ENCODE data around the gene ADGRV1. TPM values are rescaled to one million over a fixed set of nuclear protein-coding genes. Genes with fewer than 3 reads are reported as not detected.
A peak's percentile ranks its signal among the peaks of the same experiment; 100 is the strongest.

Gene ADGRV1
- total RNA-seq, 1 experiment from 2014 or later: not detected

DNA sequence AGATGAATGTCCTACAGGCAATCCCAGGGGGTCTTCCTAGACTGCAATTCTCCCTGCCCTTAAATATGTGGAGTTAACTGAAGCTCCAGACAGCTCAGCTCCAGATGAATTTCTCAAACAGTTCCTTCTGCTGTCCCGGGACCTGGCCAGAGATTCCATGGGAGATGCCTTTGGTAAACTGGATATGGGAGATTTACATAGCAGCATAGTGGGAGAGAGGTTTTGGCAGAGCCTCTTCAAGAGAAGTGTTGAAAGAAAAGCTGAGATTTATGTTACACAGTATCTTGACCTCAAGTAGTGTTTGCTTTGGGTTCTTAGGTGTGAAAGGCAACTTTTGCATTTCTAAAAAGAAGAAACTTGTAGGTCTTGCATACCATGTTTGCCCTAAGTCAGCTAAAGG lies 459.6 kb downstream of the ADGRV1 start:
- no peaks in the 10 kb centered on the region for H3K36me3 Mint-ChIP-seq (ENCODE audit: insufficient read depth, unreplicated experiment)
- peak; percentile 9 for DNase-seq (ENCODE audit: unreplicated experiment)
- H3K4me3 Mint-ChIP-seq (ENCODE audit: unreplicated experiment): peak overlapping the region; percentile 10
- peaks cover 29% of the 10 kb centered on the region for H3K4me1 Mint-ChIP-seq (ENCODE audit: insufficient read depth, unreplicated experiment)
- peak overlapping the region; percentile 55 for H3K27ac Mint-ChIP-seq (ENCODE audit: low read depth, unreplicated experiment)
- POLR2A ChIA-PET: interaction anchor here (0.6 to 4.9 kb wide), 22 partner anchors 9 to 369 kb away, joined by 3 to 34 read pairs (median 4); partner anchors contain the start of gene ARRDC3
- TF ChIP-seq, protein P1, sequence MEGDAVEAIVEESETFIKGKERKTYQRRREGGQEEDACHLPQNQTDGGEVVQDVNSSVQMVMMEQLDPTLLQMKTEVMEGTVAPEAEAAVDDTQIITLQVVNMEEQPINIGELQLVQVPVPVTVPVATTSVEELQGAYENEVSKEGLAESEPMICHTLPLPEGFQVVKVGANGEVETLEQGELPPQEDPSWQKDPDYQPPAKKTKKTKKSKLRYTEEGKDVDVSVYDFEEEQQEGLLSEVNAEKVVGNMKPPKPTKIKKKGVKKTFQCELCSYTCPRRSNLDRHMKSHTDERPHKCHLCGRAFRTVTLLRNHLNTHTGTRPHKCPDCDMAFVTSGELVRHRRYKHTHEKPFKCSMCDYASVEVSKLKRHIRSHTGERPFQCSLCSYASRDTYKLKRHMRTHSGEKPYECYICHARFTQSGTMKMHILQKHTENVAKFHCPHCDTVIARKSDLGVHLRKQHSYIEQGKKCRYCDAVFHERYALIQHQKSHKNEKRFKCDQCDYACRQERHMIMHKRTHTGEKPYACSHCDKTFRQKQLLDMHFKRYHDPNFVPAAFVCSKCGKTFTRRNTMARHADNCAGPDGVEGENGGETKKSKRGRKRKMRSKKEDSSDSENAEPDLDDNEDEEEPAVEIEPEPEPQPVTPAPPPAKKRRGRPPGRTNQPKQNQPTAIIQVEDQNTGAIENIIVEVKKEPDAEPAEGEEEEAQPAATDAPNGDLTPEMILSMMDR (IDR thresholded peaks at IDR 0.05; ENCODE audit: unreplicated experiment): no peak
- no TSS peak for BruUV-seq (replicated peaks)
- intact Hi-C loops (cut with micrococcal nuclease): no loop called here
- H3K9me3 Mint-ChIP-seq (ENCODE audit: unreplicated experiment): peaks cover 16% of the 10 kb centered on the region
- CTCF ChIA-PET: interaction anchor here (0.7 to 1.7 kb wide), 3 partner anchors 59 to 208 kb away, joined by 4 to 9 read pairs (median 4); no protein-coding TSS in a partner anchor
- H3K27me3 Mint-ChIP-seq (ENCODE audit: insufficient read depth, unreplicated experiment): no peaks in the 10 kb centered on the region

DNA sequence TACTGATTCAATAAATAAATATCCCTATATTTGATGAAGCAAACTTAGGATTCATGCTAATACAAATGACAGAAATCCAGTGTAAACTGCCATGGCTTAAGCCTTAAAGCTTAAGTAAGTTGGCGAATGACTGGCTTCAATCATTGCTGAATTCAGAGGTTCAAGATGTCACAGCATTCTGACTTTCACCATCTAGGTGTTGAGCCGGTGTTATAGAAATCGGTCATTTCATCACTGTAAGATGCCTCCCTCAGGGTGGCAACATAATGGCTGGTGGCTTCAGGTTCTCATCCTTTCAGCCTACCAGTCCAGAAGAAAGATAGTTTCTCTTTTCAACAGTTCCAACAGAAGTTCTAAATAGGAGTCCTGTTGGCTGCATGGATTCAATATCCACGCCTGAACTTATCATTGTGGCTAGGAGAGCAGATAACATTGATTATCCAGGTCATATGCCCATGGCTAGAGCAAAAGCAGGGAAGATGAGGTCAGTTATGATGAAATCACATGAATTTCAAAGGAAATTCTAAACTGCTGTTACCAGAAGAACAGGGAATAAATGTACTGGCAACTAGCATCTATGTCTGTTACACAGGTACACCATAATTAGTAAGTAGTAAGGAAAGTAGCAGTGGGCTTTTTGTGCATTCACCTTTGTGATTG lies 460.2 kb downstream of the ADGRV1 start:
- peaks cover 15% of the 10 kb centered on the region for H3K9me3 Mint-ChIP-seq (ENCODE audit: unreplicated experiment)
- TF ChIP-seq, protein P1 (IDR thresholded peaks at IDR 0.05; ENCODE audit: unreplicated experiment): no peak
- peak overlapping the region; percentile 55 for H3K27ac Mint-ChIP-seq (ENCODE audit: low read depth, unreplicated experiment)
- no peak for DNase-seq (ENCODE audit: unreplicated experiment)
- H3K4me1 Mint-ChIP-seq (ENCODE audit: insufficient read depth, unreplicated experiment): peaks cover 31% of the 10 kb centered on the region
- intact Hi-C loops (cut with micrococcal nuclease): no loop called here
- POLR2A ChIA-PET: interaction anchor here (0.6 to 4.9 kb wide), 18 partner anchors 9 to 368 kb away, joined by 3 to 34 read pairs (median 4); partner anchors contain the start of gene ARRDC3
- H3K27me3 Mint-ChIP-seq (ENCODE audit: insufficient read depth, unreplicated experiment): no peaks in the 10 kb centered on the region
- H3K36me3 Mint-ChIP-seq (ENCODE audit: insufficient read depth, unreplicated experiment): no peaks in the 10 kb centered on the region
- no peak overlapping the region for H3K4me3 Mint-ChIP-seq (ENCODE audit: unreplicated experiment)
- CTCF ChIA-PET: interaction anchor here (0.7 to 1.7 kb wide), 2 partner anchors 58 to 153 kb away, joined by 4 to 9 read pairs; no protein-coding TSS in a partner anchor
- BruUV-seq (replicated peaks): no TSS peak

DNA sequence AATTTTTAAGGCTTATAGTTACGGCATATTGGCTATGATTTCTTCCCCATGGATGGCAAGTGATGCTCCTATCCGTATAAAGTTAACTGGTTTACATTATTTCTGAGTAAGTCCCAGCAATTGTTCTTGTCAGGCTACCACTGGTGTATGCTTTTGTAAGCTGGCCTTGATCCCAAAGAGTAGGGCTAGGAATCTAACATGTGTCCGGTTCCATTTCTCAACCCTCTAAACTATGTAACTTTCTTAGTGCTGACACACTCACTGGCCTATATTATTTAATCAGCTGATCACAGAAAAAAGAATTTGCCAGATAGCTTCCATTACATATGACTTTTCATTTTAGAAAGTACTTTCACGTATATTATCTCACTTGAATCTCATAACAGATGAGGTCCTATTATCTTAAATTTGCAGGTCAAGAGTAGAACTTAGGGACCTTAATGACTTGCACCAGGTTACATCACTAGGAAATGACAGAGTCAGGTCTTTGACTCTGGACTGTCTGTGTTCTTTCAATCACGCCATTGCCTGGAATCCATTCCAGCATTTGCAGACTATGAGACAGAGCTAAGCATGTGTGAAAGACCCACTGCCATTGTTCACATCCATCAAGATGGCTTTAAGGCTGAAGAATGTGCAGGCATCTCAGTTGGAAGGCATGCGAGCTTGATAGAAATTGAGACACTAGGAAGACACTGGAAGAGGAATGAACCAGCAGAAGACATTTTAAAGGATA lies 461.6 kb downstream of the ADGRV1 start:
- ChIA-PET POLR2A (interaction anchor here (0.9 to 4.9 kb wide), 7 partner anchors 8 to 173 kb away, joined by 3 to 29 read pairs (median 3); no protein-coding TSS in a partner anchor), CTCF (interaction anchor here (0.6 to 1.2 kb wide), 4 partner anchors 8 to 60 kb away, joined by 3 to 4 read pairs (median 3); no protein-coding TSS in a partner anchor)
- intact Hi-C loops (cut with micrococcal nuclease): no loop called here
- H3K4me1 Mint-ChIP-seq (ENCODE audit: insufficient read depth, unreplicated experiment): peaks cover 31% of the 10 kb centered on the region
- no peak for DNase-seq (ENCODE audit: unreplicated experiment)
- H3K36me3 Mint-ChIP-seq (ENCODE audit: insufficient read depth, unreplicated experiment): no peaks in the 10 kb centered on the region
- TF ChIP-seq, protein P1 (IDR thresholded peaks at IDR 0.05; ENCODE audit: unreplicated experiment): no peak
- no peaks in the 10 kb centered on the region for H3K27me3 Mint-ChIP-seq (ENCODE audit: insufficient read depth, unreplicated experiment)
- no TSS peak for BruUV-seq (replicated peaks)
- no peak overlapping the region for H3K4me3 Mint-ChIP-seq (ENCODE audit: unreplicated experiment)
- no peak overlapping the region for H3K27ac Mint-ChIP-seq (ENCODE audit: low read depth, unreplicated experiment)
- peaks cover 6% of the 10 kb centered on the region for H3K9me3 Mint-ChIP-seq (ENCODE audit: unreplicated experiment)

DNA sequence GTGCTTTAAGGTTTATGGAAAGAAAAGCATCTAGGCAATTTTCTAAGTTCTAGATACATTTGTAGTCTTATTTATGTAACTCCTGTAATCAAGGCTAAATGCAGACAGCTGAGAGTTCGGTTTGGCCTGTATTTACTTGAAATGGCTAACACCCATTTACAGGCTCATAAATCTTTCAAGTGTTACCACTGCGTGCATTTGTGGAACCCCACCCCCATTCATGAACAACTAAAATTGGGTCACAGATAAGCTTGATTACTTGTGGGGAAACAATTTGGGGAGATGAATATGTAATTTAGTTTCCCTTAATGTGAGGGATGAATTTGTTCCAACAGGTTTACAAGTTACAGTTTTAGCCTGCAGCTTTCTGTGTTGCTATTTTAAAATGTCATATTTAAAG lies 463.9 kb downstream of the ADGRV1 start:
- no peak overlapping the region for H3K4me3 Mint-ChIP-seq (ENCODE audit: unreplicated experiment)

More for the DNA sequence above, 463.9 kb downstream of the ADGRV1 start:
- H3K9me3 Mint-ChIP-seq (ENCODE audit: unreplicated experiment): no peaks in the 10 kb centered on the region
- H3K27me3 Mint-ChIP-seq (ENCODE audit: insufficient read depth, unreplicated experiment): no peaks in the 10 kb centered on the region
- POLR2A ChIA-PET: interaction anchor here (0.8 to 2.4 kb wide), 5 partner anchors 12 to 360 kb away, joined by 3 to 10 read pairs (median 4); partner anchors contain the start of gene ARRDC3
- intact Hi-C loops (cut with micrococcal nuclease): no loop called here
- no peak for DNase-seq (ENCODE audit: unreplicated experiment)
- TF ChIP-seq, protein P1 (IDR thresholded peaks at IDR 0.05; ENCODE audit: unreplicated experiment): no peak
- BruUV-seq (replicated peaks): no TSS peak
- peaks cover 20% of the 10 kb centered on the region for H3K4me1 Mint-ChIP-seq (ENCODE audit: insufficient read depth, unreplicated experiment)
- CTCF ChIA-PET: interaction anchor here (0.6 to 0.7 kb wide), 3 partner anchors 36 to 363 kb away, joined by 3 read pairs; no protein-coding TSS in a partner anchor
- peak overlapping the region; percentile 12 for H3K27ac Mint-ChIP-seq (ENCODE audit: low read depth, unreplicated experiment)
- no peaks in the 10 kb centered on the region for H3K36me3 Mint-ChIP-seq (ENCODE audit: insufficient read depth, unreplicated experiment)
